GM23338 (cell line): ENCODE data around the gene PPA1. TPM values are rescaled to one million over a fixed set of nuclear protein-coding genes. Genes with fewer than 3 reads are reported as not detected.

Experiments
- ATAC-seq: fragments of 200-7000 bp; cut with Tn5 transposase; 3 replicates; pipeline ENCODE4 v1.9.1; 2020
- DNase-seq: peaks from one replicate; pipeline ENCODE4 v3.0.0-alpha.2; 2015; ENCODE audit warnings: low spot score
- H2AFZ ChIP-seq: fragments of 200-600 bp; sonication (generic); 2 replicates; pipeline ENCODE4 v1.8.0; 2016; ENCODE audit warnings: antibody characterized with exemption, mild to moderate bottlenecking, moderate library complexity
- H3F3A ChIP-seq: fragments of 200-600 bp; sonication (generic); replicated peaks from 2 replicates; pipeline ENCODE4 v1.8.0; 2017; ENCODE audit warnings: antibody characterized with exemption, mixed run types, low read depth
- H3K27ac ChIP-seq: fragments of 200-600 bp; sonication (generic); 2 replicates; pipeline ENCODE4 v1.6.1; 2016; ENCODE audit warnings: low read depth
- H3K27me3 ChIP-seq: fragments of 200-600 bp; sonication (generic); 2 replicates; pipeline ENCODE4 v1.8.0; 2016; ENCODE audit warnings: mild to moderate bottlenecking, mixed run types, moderate library complexity; ENCODE audit not compliant: insufficient read depth
- H3K36me3 ChIP-seq: fragments of 200-600 bp; sonication (generic); 2 replicates; pipeline ENCODE4 v1.8.0; 2016; ENCODE audit warnings: mild to moderate bottlenecking; ENCODE audit not compliant: insufficient read depth
- H3K4me1 ChIP-seq: fragments of 200-600 bp; sonication (generic); 2 replicates; pipeline ENCODE4 v1.8.0; 2016; ENCODE audit warnings: mild to moderate bottlenecking, moderate library complexity; ENCODE audit not compliant: insufficient read depth
- H3K4me2 ChIP-seq: fragments of 200-600 bp; sonication (generic); 2 replicates; pipeline ENCODE4 v1.7.1; 2017; ENCODE audit warnings: mixed run types
- H3K4me3 ChIP-seq: fragments of 200-600 bp; sonication (generic); 2 replicates; pipeline ENCODE4 v1.6.1; 2016; ENCODE audit warnings: mixed run types
- H3K79me2 ChIP-seq: fragments of 200-600 bp; sonication (generic); replicated peaks from 2 replicates; pipeline ENCODE4 v1.8.0; 2017; ENCODE audit warnings: mild to moderate bottlenecking; ENCODE audit not compliant: insufficient read depth
- H3K9me2 ChIP-seq: fragments of 200-600 bp; sonication (generic); 2 replicates; pipeline ENCODE4 v1.8.0; 2017; ENCODE audit not compliant: insufficient read depth
- H4K20me1 ChIP-seq: fragments of 200-600 bp; sonication (generic); replicated peaks from 2 replicates; pipeline ENCODE4 v1.8.0; 2017; ENCODE audit warnings: mild to moderate bottlenecking; ENCODE audit not compliant: insufficient read depth
- H3K27ac Mint-ChIP-seq: 2 replicates; pipeline ENCODE4 v1.8.0; 2020; ENCODE audit warnings: inconsistent platforms, mild to moderate bottlenecking, moderate library complexity, mixed read lengths
- H3K27me3 Mint-ChIP-seq: 3 replicates; pipeline ENCODE4 v1.8.0; 2022; ENCODE audit warnings: low read depth, mild to moderate bottlenecking, moderate library complexity, mixed read lengths, inconsistent platforms; ENCODE audit not compliant: insufficient read depth, poor library complexity
- H3K36me3 Mint-ChIP-seq: 3 replicates; pipeline ENCODE4 v1.8.0; 2021; ENCODE audit warnings: low read depth, mild to moderate bottlenecking, inconsistent platforms, moderate library complexity, mixed read lengths
- H3K4me1 Mint-ChIP-seq: 3 replicates; pipeline ENCODE4 v1.8.0; 2020; ENCODE audit warnings: mild to moderate bottlenecking, inconsistent platforms, mixed read lengths
- H3K4me3 Mint-ChIP-seq: 3 replicates; pipeline ENCODE4 v1.8.0; 2021; ENCODE audit warnings: moderate library complexity, mild to moderate bottlenecking, inconsistent platforms, mixed read lengths
- H3K9me3 Mint-ChIP-seq: 3 replicates; pipeline ENCODE4 v1.8.0; 2020; ENCODE audit warnings: moderate library complexity, mild to moderate bottlenecking, inconsistent platforms, mixed read lengths
- ETS1 ChIP-seq: IDR thresholded peaks from 2 replicates; pipeline ENCODE4 v1.6.1; 2016; ENCODE audit warnings: antibody characterized with exemption
- EZH2 ChIP-seq: fragments of 200-600 bp; sonication (generic); IDR thresholded peaks from one replicate; pipeline ENCODE4 v1.8.0; 2017; ENCODE audit warnings: antibody characterized with exemption, mild to moderate bottlenecking, low read depth; ENCODE audit not compliant: unreplicated experiment
- EZH2phosphoT487 ChIP-seq: fragments of 200-600 bp; sonication (generic); IDR thresholded peaks from one replicate; pipeline ENCODE4 v1.8.1; 2018; ENCODE audit warnings: antibody characterized with exemption; ENCODE audit not compliant: unreplicated experiment
- JUNB ChIP-seq: IDR thresholded peaks from one replicate; pipeline ENCODE4 v1.6.1; 2016; ENCODE audit warnings: antibody characterized with exemption; ENCODE audit not compliant: unreplicated experiment
- NANOG ChIP-seq: IDR thresholded peaks from 2 replicates; pipeline ENCODE4 v1.6.1; 2016; ENCODE audit warnings: antibody characterized with exemption, borderline replicate concordance
- POLR2AphosphoS5 ChIP-seq: IDR thresholded peaks from 2 replicates; pipeline ENCODE4 v1.6.1; 2016; ENCODE audit warnings: antibody characterized with exemption, low read depth
- ZNF114 ChIP-seq: fragments of 250-450 bp; sonication (Bioruptor Pico); IDR thresholded peaks from 2 replicates; pipeline ENCODE4 v1.5.0; 2020; ENCODE audit warnings: mild to moderate bottlenecking, moderate library complexity
- ZNF331 ChIP-seq: fragments of 250-450 bp; sonication (Bioruptor Pico); IDR thresholded peaks from 2 replicates; pipeline ENCODE4 v1.5.0; 2020; ENCODE audit warnings: low read depth, mild to moderate bottlenecking, moderate library complexity
- polyA plus RNA-seq: library from polyadenylated mRNA; unstranded; fragments of >200 nt; fragmentation: Nextera tagmentation; extraction: Ambion mirVana; gene quantifications from 2 replicates; pipeline ENCODE4 v1.2.1, GENCODE V29; 2016
- total RNA-seq: library from RNA; depleted of rRNA; stranded (reverse); fragments of >200 nt; shearing (Covaris generic); gene quantifications from 2 replicates; pipeline ENCODE4 v1.2.3, GENCODE V29; 2014
- TF ChIP-seq, protein P1 (sequence below): IDR thresholded peaks from one replicate; pipeline ENCODE4 v1.6.1; 2018; ENCODE audit warnings: antibody characterized with exemption; ENCODE audit not compliant: unreplicated experiment
- TF ChIP-seq, protein P2 (sequence below): fragments of 250-450 bp; sonication (Bioruptor Pico); IDR thresholded peaks from 2 replicates; pipeline ENCODE4 v1.5.0; 2020; ENCODE audit warnings: mild to moderate bottlenecking, moderate library complexity

PPA1 gene
- total and polyA plus RNA-seq, 2 experiments from 2014 or later = 135 to 228 TPM

GRCh38 chr10:70268376-70268775 is 35.1 kb upstream of the PPA1 start:
- no peak overlapping the region for H3K27ac Mint-ChIP-seq
- H3K27ac ChIP-seq = no peak overlapping the region
- H3K9me3 Mint-ChIP-seq = no peaks in the 10 kb centered on the region; the same call in 2 of the 3 replicates
- no peaks in the 10 kb centered on the region for H3F3A ChIP-seq
- H3K79me2 ChIP-seq = no peaks in the 10 kb centered on the region
- DNase-seq = no peak
- no peak overlapping the region for H3K4me3 ChIP-seq
- no peaks in the 10 kb centered on the region for H3K9me2 ChIP-seq
- no peak overlapping the region for H2AFZ ChIP-seq
- H3K4me1 Mint-ChIP-seq = peaks cover 12% of the 10 kb centered on the region
- no peaks in the 10 kb centered on the region for H3K36me3 Mint-ChIP-seq
- ATAC-seq = no peak
- H4K20me1 ChIP-seq = no peaks in the 10 kb centered on the region
- H3K4me3 Mint-ChIP-seq = no peak overlapping the region
- no peaks in the 10 kb centered on the region for H3K36me3 ChIP-seq
- no peak overlapping the region for H3K4me2 ChIP-seq
- H3K27me3 Mint-ChIP-seq = peaks cover 4% of the 10 kb centered on the region
- H3K27me3 ChIP-seq = no peaks in the 10 kb centered on the region
- H3K4me1 ChIP-seq = peaks cover 5% of the 10 kb centered on the region; the same call in 1 of the 2 replicates
- no peak for TF ChIP-seq ETS1
- no peak for TF ChIP-seq ZNF114 (CRISPR knock-in tag)
- no peak for TF ChIP-seq NANOG
- TF ChIP-seq EZH2phosphoT487 = no peak
- TF ChIP-seq, protein P1, sequence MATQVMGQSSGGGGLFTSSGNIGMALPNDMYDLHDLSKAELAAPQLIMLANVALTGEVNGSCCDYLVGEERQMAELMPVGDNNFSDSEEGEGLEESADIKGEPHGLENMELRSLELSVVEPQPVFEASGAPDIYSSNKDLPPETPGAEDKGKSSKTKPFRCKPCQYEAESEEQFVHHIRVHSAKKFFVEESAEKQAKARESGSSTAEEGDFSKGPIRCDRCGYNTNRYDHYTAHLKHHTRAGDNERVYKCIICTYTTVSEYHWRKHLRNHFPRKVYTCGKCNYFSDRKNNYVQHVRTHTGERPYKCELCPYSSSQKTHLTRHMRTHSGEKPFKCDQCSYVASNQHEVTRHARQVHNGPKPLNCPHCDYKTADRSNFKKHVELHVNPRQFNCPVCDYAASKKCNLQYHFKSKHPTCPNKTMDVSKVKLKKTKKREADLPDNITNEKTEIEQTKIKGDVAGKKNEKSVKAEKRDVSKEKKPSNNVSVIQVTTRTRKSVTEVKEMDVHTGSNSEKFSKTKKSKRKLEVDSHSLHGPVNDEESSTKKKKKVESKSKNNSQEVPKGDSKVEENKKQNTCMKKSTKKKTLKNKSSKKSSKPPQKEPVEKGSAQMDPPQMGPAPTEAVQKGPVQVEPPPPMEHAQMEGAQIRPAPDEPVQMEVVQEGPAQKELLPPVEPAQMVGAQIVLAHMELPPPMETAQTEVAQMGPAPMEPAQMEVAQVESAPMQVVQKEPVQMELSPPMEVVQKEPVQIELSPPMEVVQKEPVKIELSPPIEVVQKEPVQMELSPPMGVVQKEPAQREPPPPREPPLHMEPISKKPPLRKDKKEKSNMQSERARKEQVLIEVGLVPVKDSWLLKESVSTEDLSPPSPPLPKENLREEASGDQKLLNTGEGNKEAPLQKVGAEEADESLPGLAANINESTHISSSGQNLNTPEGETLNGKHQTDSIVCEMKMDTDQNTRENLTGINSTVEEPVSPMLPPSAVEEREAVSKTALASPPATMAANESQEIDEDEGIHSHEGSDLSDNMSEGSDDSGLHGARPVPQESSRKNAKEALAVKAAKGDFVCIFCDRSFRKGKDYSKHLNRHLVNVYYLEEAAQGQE = no peak
- TF ChIP-seq ZNF331 (CRISPR knock-in tag) = no peak
- TF ChIP-seq JUNB = no peak
- TF ChIP-seq POLR2AphosphoS5 = no peak
- no peak for TF ChIP-seq EZH2
- TF ChIP-seq, protein P2, sequence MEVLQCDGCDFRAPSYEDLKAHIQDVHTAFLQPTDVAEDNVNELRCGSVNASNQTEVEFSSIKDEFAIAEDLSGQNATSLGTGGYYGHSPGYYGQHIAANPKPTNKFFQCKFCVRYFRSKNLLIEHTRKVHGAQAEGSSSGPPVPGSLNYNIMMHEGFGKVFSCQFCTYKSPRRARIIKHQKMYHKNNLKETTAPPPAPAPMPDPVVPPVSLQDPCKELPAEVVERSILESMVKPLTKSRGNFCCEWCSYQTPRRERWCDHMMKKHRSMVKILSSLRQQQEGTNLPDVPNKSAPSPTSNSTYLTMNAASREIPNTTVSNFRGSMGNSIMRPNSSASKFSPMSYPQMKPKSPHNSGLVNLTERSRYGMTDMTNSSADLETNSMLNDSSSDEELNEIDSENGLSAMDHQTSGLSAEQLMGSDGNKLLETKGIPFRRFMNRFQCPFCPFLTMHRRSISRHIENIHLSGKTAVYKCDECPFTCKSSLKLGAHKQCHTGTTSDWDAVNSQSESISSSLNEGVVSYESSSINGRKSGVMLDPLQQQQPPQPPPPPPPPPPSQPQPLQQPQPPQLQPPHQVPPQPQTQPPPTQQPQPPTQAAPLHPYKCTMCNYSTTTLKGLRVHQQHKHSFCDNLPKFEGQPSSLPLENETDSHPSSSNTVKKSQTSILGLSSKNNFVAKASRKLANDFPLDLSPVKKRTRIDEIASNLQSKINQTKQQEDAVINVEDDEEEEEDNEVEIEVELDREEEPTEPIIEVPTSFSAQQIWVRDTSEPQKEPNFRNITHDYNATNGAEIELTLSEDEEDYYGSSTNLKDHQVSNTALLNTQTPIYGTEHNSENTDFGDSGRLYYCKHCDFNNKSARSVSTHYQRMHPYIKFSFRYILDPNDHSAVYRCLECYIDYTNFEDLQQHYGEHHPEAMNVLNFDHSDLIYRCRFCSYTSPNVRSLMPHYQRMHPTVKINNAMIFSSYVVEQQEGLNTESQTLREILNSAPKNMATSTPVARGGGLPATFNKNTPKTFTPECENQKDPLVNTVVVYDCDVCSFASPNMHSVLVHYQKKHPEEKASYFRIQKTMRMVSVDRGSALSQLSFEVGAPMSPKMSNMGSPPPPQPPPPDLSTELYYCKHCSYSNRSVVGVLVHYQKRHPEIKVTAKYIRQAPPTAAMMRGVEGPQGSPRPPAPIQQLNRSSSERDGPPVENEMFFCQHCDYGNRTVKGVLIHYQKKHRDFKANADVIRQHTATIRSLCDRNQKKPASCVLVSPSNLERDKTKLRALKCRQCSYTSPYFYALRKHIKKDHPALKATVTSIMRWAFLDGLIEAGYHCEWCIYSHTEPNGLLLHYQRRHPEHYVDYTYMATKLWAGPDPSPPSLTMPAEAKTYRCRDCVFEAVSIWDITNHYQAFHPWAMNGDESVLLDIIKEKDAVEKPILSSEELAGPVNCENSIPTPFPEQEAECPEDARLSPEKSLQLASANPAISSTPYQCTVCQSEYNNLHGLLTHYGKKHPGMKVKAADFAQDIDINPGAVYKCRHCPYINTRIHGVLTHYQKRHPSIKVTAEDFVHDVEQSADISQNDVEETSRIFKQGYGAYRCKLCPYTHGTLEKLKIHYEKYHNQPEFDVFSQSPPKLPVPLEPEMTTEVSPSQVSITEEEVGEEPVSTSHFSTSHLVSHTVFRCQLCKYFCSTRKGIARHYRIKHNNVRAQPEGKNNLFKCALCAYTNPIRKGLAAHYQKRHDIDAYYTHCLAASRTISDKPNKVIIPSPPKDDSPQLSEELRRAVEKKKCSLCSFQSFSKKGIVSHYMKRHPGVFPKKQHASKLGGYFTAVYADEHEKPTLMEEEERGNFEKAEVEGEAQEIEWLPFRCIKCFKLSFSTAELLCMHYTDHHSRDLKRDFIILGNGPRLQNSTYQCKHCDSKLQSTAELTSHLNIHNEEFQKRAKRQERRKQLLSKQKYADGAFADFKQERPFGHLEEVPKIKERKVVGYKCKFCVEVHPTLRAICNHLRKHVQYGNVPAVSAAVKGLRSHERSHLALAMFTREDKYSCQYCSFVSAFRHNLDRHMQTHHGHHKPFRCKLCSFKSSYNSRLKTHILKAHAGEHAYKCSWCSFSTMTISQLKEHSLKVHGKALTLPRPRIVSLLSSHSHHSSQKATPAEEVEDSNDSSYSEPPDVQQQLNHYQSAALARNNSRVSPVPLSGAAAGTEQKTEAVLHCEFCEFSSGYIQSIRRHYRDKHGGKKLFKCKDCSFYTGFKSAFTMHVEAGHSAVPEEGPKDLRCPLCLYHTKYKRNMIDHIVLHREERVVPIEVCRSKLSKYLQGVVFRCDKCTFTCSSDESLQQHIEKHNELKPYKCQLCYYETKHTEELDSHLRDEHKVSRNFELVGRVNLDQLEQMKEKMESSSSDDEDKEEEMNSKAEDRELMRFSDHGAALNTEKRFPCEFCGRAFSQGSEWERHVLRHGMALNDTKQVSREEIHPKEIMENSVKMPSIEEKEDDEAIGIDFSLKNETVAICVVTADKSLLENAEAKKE (CRISPR knock-in tag) = no peak
